SK-N-SH (cell line): ENCODE data around the gene MBTPS1.

Experiments
- CTCF ChIP-seq: fragments of 200-600 bp; sonication (generic); IDR thresholded peaks from 2 replicates; pipeline ENCODE4 v1.6.1; 2017; ENCODE audit warnings: antibody characterized with exemption, mild to moderate bottlenecking, moderate library complexity
- POLR2AphosphoS5 ChIP-seq: IDR thresholded peaks from 2 replicates; pipeline ENCODE4 v1.6.1; 2012; ENCODE audit warnings: low read depth, low read length
- RAD21 ChIP-seq: IDR thresholded peaks from 2 replicates; pipeline ENCODE4 v1.6.1; 2012; ENCODE audit warnings: mild to moderate bottlenecking, low read length

GRCh38 chr16:84153660-84154214, 37.0 kb upstream of the MBTPS1 start:
- TF ChIP-seq POLR2AphosphoS5: no peak
- no peak for TF ChIP-seq RAD21
- TF ChIP-seq CTCF: no peak
